HepG2 (cell line): ENCODE data around the gene SCN8A. TPM values are rescaled to one million over a fixed set of nuclear protein-coding genes. Genes with fewer than 3 reads are reported as not detected.

Source experiments
- ATAC-seq: fragments of 200-7000 bp; cut with Tn5 transposase; 3 replicates; pipeline ENCODE4 v1.9.1; 2020; ENCODE audit warnings: mild to moderate bottlenecking, moderate library complexity
- BruUV-seq: library from RNA; stranded (reverse); fragments of 400-500 nt; replicated peaks from 2 replicates; lab custom pipeline; 2021; lab: Mats Ljungman, UMichigan
- CTCF ChIA-PET: fragments of 300-600 bp; formaldehyde crosslinking; extraction: SDS; loops from one replicate; lab custom pipeline; 2021; ENCODE audit warnings: low total read pairs, inconsistent platforms, low intra/inter-chr PET ratio; lab: Yijun Ruan, JAX
- POLR2A ChIA-PET: fragments of 350-600 bp; sonication (Branson Sonifier 250); formaldehyde crosslinking; loops from one replicate; lab custom pipeline; 2020; ENCODE audit warnings: antibody characterized with exemption, inconsistent platforms; lab: Yijun Ruan, JAX
- DNase-seq: peaks from one replicate; pipeline ENCODE4 v3.0.0-alpha.2; 2015; ENCODE audit warnings: low spot score
- FAIRE-seq: peaks from 3 replicates; lab custom pipeline; 2011; peaks lifted over from hg19 to GRCh38; lab: Jason Lieb, UNC
- H2AFZ ChIP-seq: one replicate; pipeline ENCODE4 v1.6.1; 2011; ENCODE audit warnings: low read length, inconsistent platforms
- H3K27ac ChIP-seq: fragments of 300-600 bp; 3 replicates; pipeline ENCODE4 v1.8.0; 2011; ENCODE audit warnings: mixed run types, mild to moderate bottlenecking, mixed read lengths, low read length, inconsistent platforms; ENCODE audit not compliant: insufficient read depth; ENCODE audit errors: extremely low read length
- H3K27me3 ChIP-seq, 2 experiments: fragments of 200-600 bp in 1 of 2; 2 replicates in 1 of 2; 3 replicates in 1 of 2; pipeline versions ENCODE4 v1.6.0 to v1.8.0; 2011; ENCODE audit warnings: low read length in 2 of 2, mild to moderate bottlenecking in 2 of 2, moderate library complexity in 2 of 2, inconsistent platforms in 1 of 2; ENCODE audit not compliant: insufficient read depth in 2 of 2, control insufficient read depth in 1 of 2
- H3K36me3 ChIP-seq, 2 experiments: fragments of 200-600 bp in 1 of 2; replicated peaks in 1 of 2; 2 replicates in 1 of 2; 3 replicates in 1 of 2; pipeline versions ENCODE4 v1.5.1 to v1.8.0; 2011; ENCODE audit warnings: low read length in 2 of 2, inconsistent platforms in 1 of 2; ENCODE audit not compliant: insufficient read depth in 2 of 2, control insufficient read depth in 1 of 2
- H3K4me1 ChIP-seq: 2 replicates; pipeline ENCODE4 v1.5.1; 2012; ENCODE audit warnings: low read length, inconsistent platforms; ENCODE audit not compliant: insufficient read depth
- H3K4me2 ChIP-seq: 2 replicates; pipeline ENCODE4 v1.6.0; 2011; ENCODE audit warnings: low read depth, low read length, inconsistent platforms
- H3K4me3 ChIP-seq, 3 experiments: fragments of 200-600 bp in 1 of 3; sonication (generic), shearing (Covaris generic) in 1 of 3; replicated peaks in 1 of 3; 2 replicates each; pipeline ENCODE4 v1.5.1; 2011 to 2016; ENCODE audit warnings: low read length in 3 of 3, inconsistent platforms in 2 of 3, low read depth in 2 of 3, mild to moderate bottlenecking in 2 of 3, control low read depth in 1 of 3, mixed read lengths in 1 of 3; ENCODE audit not compliant: insufficient read depth in 1 of 3
- H3K79me2 ChIP-seq: one replicate; pipeline ENCODE4 v1.6.1; 2011; ENCODE audit warnings: low read length, inconsistent platforms; ENCODE audit not compliant: insufficient read depth
- H3K9ac ChIP-seq: 2 replicates; pipeline ENCODE4 v1.6.0; 2011; ENCODE audit warnings: mild to moderate bottlenecking, low read depth, low read length, inconsistent platforms; ENCODE audit not compliant: insufficient read depth
- H3K9me3 ChIP-seq: 2 replicates; pipeline ENCODE4 v1.5.1; 2012; ENCODE audit warnings: mild to moderate bottlenecking, low read length
- H4K20me1 ChIP-seq: 2 replicates; pipeline ENCODE4 v1.6.0; 2011; ENCODE audit warnings: inconsistent platforms, mild to moderate bottlenecking, low read length, moderate library complexity; ENCODE audit not compliant: insufficient read depth
- AKNA ChIP-seq: sonication (generic); formaldehyde crosslinking; IDR thresholded peaks from 2 replicates; pipeline ENCODE4 v1.4.0; 2020; ENCODE audit warnings: missing genetic modification reagents, borderline replicate concordance
- BCL3 ChIP-seq: sonication (generic); formaldehyde crosslinking; IDR thresholded peaks from 2 replicates; pipeline ENCODE4 v1.5.1; 2020; ENCODE audit warnings: mild to moderate bottlenecking, missing genetic modification reagents, moderate library complexity
- CENPT ChIP-seq: sonication (generic); formaldehyde crosslinking; IDR thresholded peaks from 2 replicates; pipeline ENCODE4 v1.8.0; 2022; ENCODE audit warnings: low read depth, mild to moderate bottlenecking, moderate library complexity, missing genetic modification reagents
- CREBL2 ChIP-seq: sonication (generic); formaldehyde crosslinking; IDR thresholded peaks from 2 replicates; pipeline ENCODE4 v1.8.1; 2023; ENCODE audit warnings: missing genetic modification reagents, mild to moderate bottlenecking, borderline replicate concordance
- ERF ChIP-seq: IDR thresholded peaks from 2 replicates; pipeline ENCODE4 v1.6.1; 2018; ENCODE audit warnings: missing biosample characterization, missing genetic modification reagents
- GTF2F1 ChIP-seq: fragments of 150-350 bp; IDR thresholded peaks from 2 replicates; pipeline ENCODE4 v1.6.1; 2014; ENCODE audit warnings: low read length
- HNRNPH1 ChIP-seq: fragments of 200-400 bp; formaldehyde crosslinking; optimal IDR thresholded peaks from 2 replicates; pipeline ENCODE3; 2017; ENCODE audit warnings: mild to moderate bottlenecking, low read depth, low read length
- HOXA7 ChIP-seq: sonication (generic); formaldehyde crosslinking; IDR thresholded peaks from 2 replicates; pipeline ENCODE4 v1.8.1; 2022; ENCODE audit warnings: mild to moderate bottlenecking, missing genetic modification reagents, moderate library complexity
- KDM1A ChIP-seq: IDR thresholded peaks from 2 replicates; pipeline ENCODE4 v1.6.1; 2016; ENCODE audit warnings: missing compliant biosample characterization
- MXD1 ChIP-seq: sonication (generic); formaldehyde crosslinking; IDR thresholded peaks from 2 replicates; pipeline ENCODE4 v1.4.0; 2020; ENCODE audit warnings: mild to moderate bottlenecking, missing genetic modification reagents
- PITX1 ChIP-seq: sonication (generic); formaldehyde crosslinking; IDR thresholded peaks from 2 replicates; pipeline ENCODE4 v1.5.1; 2020; ENCODE audit warnings: mild to moderate bottlenecking, missing genetic modification reagents
- RAD21 ChIP-seq: fragments of 450-650 bp; formaldehyde crosslinking; IDR thresholded peaks from 2 replicates; pipeline ENCODE4 v1.5.0; 2020; ENCODE audit warnings: mild to moderate bottlenecking
- RBM22 ChIP-seq: fragments of 200-400 bp; formaldehyde crosslinking; optimal IDR thresholded peaks from 2 replicates; pipeline ENCODE3; 2017; ENCODE audit warnings: mild to moderate bottlenecking, low read length, moderate library complexity
- SALL2 ChIP-seq: sonication (generic); formaldehyde crosslinking; IDR thresholded peaks from 2 replicates; pipeline ENCODE4 v1.8.1; 2023; ENCODE audit warnings: mild to moderate bottlenecking, missing genetic modification reagents, inconsistent platforms
- ZNF274 ChIP-seq: sonication (generic); formaldehyde crosslinking; IDR thresholded peaks from 2 replicates; pipeline ENCODE4 v1.5.1; 2020; ENCODE audit warnings: mild to moderate bottlenecking, missing genetic modification reagents
- ZNF441 ChIP-seq: sonication (generic); formaldehyde crosslinking; IDR thresholded peaks from 2 replicates; pipeline ENCODE4 v1.7.0; 2021; ENCODE audit warnings: missing genetic modification reagents, borderline replicate concordance
- ZNF446 ChIP-seq: sonication (generic); formaldehyde crosslinking; IDR thresholded peaks from 2 replicates; pipeline ENCODE4 v1.5.0; 2020; ENCODE audit warnings: mild to moderate bottlenecking, missing genetic modification reagents
- ZUFSP ChIP-seq: sonication (generic); formaldehyde crosslinking; IDR thresholded peaks from 2 replicates; pipeline ENCODE4 v1.9.0; 2021; ENCODE audit warnings: missing genetic modification reagents, mild to moderate bottlenecking, borderline replicate concordance
- WGBS: methylation state at CpG from one replicate; pipeline ENCODE4 v1.1.6; 2017; ENCODE audit warnings: low lambda C conversion rate; 5-methylcytosine and 5-hydroxymethylcytosine counted together
- in situ Hi-C: cut with HindIII; loops from 2 replicates; pipeline ENCODE4 v1.10.0; 2017; ENCODE audit warnings: low pct_unique_long_range_greater_than_20kb; ENCODE audit not compliant: extremely low pct_ligation_motif_present
- intact Hi-C: fragments of 100-400 bp; cut with micrococcal nuclease; formaldehyde crosslinking; loops from one replicate; pipeline ENCODE4 v1.10.0; 2022; ENCODE audit not compliant: unreplicated experiment
- polyA plus RNA-seq, 8 experiments: library from polyadenylated mRNA; depleted of rRNA in 3 of 8; stranded (reverse) in 7 of 8; unstranded in 1 of 8; fragments of >200 nt; fragmentation: Illumina TruSeq in 4 of 8; extraction: Trizol in 4 of 8; gene quantifications; 2 replicates each; pipeline versions ENCODE4 v1.2.1 to v1.2.3, GENCODE V29; 2011 to 2016; ENCODE audit warnings: low read depth in 4 of 8, missing spikeins in 1 of 8, mixed read lengths in 1 of 8; ENCODE audit not compliant: insufficient read depth in 1 of 8
- total RNA-seq, 5 experiments: library from RNA; depleted of rRNA; stranded (reverse); fragments of >200 nt; fragmentation: Illumina TruSeq; extraction: Trizol; gene quantifications; 2 replicates each; pipeline ENCODE4 v1.2.3, GENCODE V29; 2016; ENCODE audit warnings: low read depth in 1 of 5

Gene SCN8A
- total and polyA plus RNA-seq, 2 of the 13 experiments (the other 11 are each of a cell fraction or from before 2014, with no cell fraction given) = 0.57 to 1.4 TPM

- DNase-seq (no peak), ATAC-seq (no peak), FAIRE-seq (no peak)
- H3K4me3 ChIP-seq = no peak overlapping the region
- WGBS = 41% methylated on average over 2 of the region's 2 CpGs
- H3K9me3 ChIP-seq = no peaks in the 10 kb centered on the region
- no peak overlapping the region for H3K4me2 ChIP-seq
- H2AFZ ChIP-seq = no peak overlapping the region
- no peaks in the 10 kb centered on the region for H3K36me3 ChIP-seq
- no peaks in the 10 kb centered on the region for H4K20me1 ChIP-seq
- no peak overlapping the region for H3K27ac ChIP-seq
- no peaks in the 10 kb centered on the region for H3K27me3 ChIP-seq
- H3K79me2 ChIP-seq = no peaks in the 10 kb centered on the region
- no peaks in the 10 kb centered on the region for H3K4me1 ChIP-seq
- intact Hi-C loops (no loop called here), in situ Hi-C loops (no loop called here)
- no TSS peak for BruUV-seq
- no peak overlapping the region for H3K9ac ChIP-seq
- TF ChIP-seq RAD21 (CRISPR knock-in tag) (no peak), ZNF446 (CRISPR knock-in tag) (no peak), CREBL2 (no peak), AKNA (no peak), ZNF274 (CRISPR knock-in tag) (no peak), HOXA7 (CRISPR knock-in tag) (no peak), PITX1 (CRISPR knock-in tag) (no peak), ERF (no peak), KDM1A (CRISPR knock-in tag) (no peak), SALL2 (no peak), CENPT (CRISPR knock-in tag) (no peak), ZNF441 (CRISPR knock-in tag) (no peak), HNRNPH1 (no peak), RBM22 (no peak), GTF2F1 (no peak), MXD1 (CRISPR knock-in tag) (no peak), BCL3 (CRISPR knock-in tag) (no peak), ZUFSP (CRISPR knock-in tag) (no peak)
- POLR2A ChIA-PET = no interaction called here
- CTCF ChIA-PET = no interaction called here
Observed at GRCh38 chr12:51632623-51633022, 41.6 kb downstream of the SCN8A start.
